Measurements from ENCODE around the gene PTPN1.

The PTPN1 gene

DNA sequence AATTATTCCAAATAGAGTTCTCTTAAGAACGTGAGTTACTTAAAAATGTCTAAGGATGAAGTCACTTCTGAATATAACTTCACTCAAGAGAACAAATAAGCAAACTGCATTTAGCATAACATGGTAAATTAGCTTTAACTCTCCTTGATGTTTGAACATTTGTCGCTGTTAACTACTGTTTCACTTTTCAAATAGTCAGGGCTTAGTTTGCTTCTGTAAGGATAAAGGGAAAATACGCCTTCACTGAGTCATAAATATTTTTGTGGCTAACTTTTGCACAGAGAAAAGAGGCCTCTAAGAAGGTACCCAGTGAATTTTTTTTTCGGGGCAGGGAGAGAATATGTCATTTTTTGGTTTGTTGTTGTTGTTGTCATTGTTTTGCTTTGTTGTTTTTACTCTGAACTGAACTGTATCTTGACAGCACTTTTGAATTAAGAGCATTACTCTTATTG is 8.1 kb downstream of the PTPN1 start:
- Histone ChIP-seq H3K4me2 (ENCODE audit: insufficient read depth, low read length, poor library complexity, severe bottlenecking) (no peak overlapping the region), H3K79me1 (ENCODE audit: low read depth, low read length) (peaks cover 3% of the 10 kb centered on the region), H3K4me3 (ENCODE audit: low read length in 2 of 2) (no peak overlapping the region), H3K23ac (ENCODE audit: low read depth, low read length, poor library complexity) (no peak overlapping the region), H3K27me3 (ENCODE audit: control insufficient read depth in 3 of 3, insufficient read depth in 3 of 3, low read depth in 1 of 3, low read length in 3 of 3) (peaks cover 0 to 2% (median 0%) of the 10 kb centered on the region in 3 experiments), H3K18ac (ENCODE audit: low read length) (no peak overlapping the region), H2AK5ac (ENCODE audit: low read depth, low read length) (no peak overlapping the region), H2BK12ac (ENCODE audit: low read length) (no peak overlapping the region), H3K9ac (ENCODE audit: low read depth, low read length, poor library complexity) (no peak overlapping the region), H2BK5ac (ENCODE audit: low read length) (no peak overlapping the region), H3K4ac (ENCODE audit: low read length) (no peak overlapping the region), H3K14ac (ENCODE audit: low read length) (no peak overlapping the region), H3K27ac (replicated peaks; ENCODE audit: low read length) (no peak overlapping the region), H2AFZ (ENCODE audit: low read length) (no peak overlapping the region), H2BK15ac (ENCODE audit: low read length) (no peak overlapping the region), H4K91ac (ENCODE audit: low read depth, low read length, poor library complexity) (no peak overlapping the region), H4K8ac (ENCODE audit: low read depth, low read length) (no peak overlapping the region), H2BK120ac (ENCODE audit: low read depth, low read length) (no peak overlapping the region), H3K36me3 (replicated peaks in 1 of 2; ENCODE audit: control insufficient read depth in 2 of 2, insufficient read depth in 2 of 2, low read length in 2 of 2) (peaks cover 2 to 7% of the 10 kb centered on the region in 2 donors), H3K9me3 (replicated peaks in 1 of 2; ENCODE audit: control insufficient read depth in 2 of 2, insufficient read depth in 1 of 2, low read depth in 1 of 2, low read length in 2 of 2) (no peaks in the 10 kb centered on the region), H3K4me1 (ENCODE audit: control insufficient read depth in 2 of 2, insufficient read depth in 1 of 2, low read depth in 1 of 2, low read length in 2 of 2) (peaks cover 5 to 10% of the 10 kb centered on the region in 2 donors)
- no peak for DNase-seq (ENCODE audit: low spot score)
- no CpG with 5 or more reads among the region's 4 CpGs for WGBS, 2 donors (ENCODE audit: extremely low coverage in 2 of 2, insufficient read length in 2 of 2, insufficient replicate concordance in 1 of 2)

GRCh38 chr20:50519036-50519762 is 9.0 kb downstream of the PTPN1 start:
- H3K36me3 ChIP-seq (replicated peaks in 1 of 2; ENCODE audit: control insufficient read depth in 2 of 2, insufficient read depth in 2 of 2, low read length in 2 of 2), result peaks cover 2 to 7% of the 10 kb centered on the region in 2 donors
- H3K4me3 ChIP-seq (ENCODE audit: low read length in 2 of 2), result no peak overlapping the region
- no peak overlapping the region for H3K23ac ChIP-seq (ENCODE audit: low read depth, low read length, poor library complexity)
- no peak overlapping the region for H2BK15ac ChIP-seq (ENCODE audit: low read length)
- H2BK12ac ChIP-seq (ENCODE audit: low read length), result no peak overlapping the region
- no peaks in the 10 kb centered on the region for H3K9me3 ChIP-seq (replicated peaks in 1 of 2; ENCODE audit: control insufficient read depth in 2 of 2, insufficient read depth in 1 of 2, low read depth in 1 of 2, low read length in 2 of 2)
- H3K9ac ChIP-seq (ENCODE audit: low read depth, low read length, poor library complexity), result no peak overlapping the region
- H3K27ac ChIP-seq (replicated peaks; ENCODE audit: low read length), result no peak overlapping the region
- no CpG with 5 or more reads among the region's 5 CpGs for WGBS, 2 donors (ENCODE audit: extremely low coverage in 2 of 2, insufficient read length in 2 of 2, insufficient replicate concordance in 1 of 2)
- H3K14ac ChIP-seq (ENCODE audit: low read length), result no peak overlapping the region
- no peak overlapping the region for H2BK120ac ChIP-seq (ENCODE audit: low read depth, low read length)
- H2BK5ac ChIP-seq (ENCODE audit: low read length), result no peak overlapping the region
- H2AFZ ChIP-seq (ENCODE audit: low read length), result no peak overlapping the region
- no peak for DNase-seq (ENCODE audit: low spot score)
- H4K8ac ChIP-seq (ENCODE audit: low read depth, low read length), result no peak overlapping the region
- peaks cover 3% of the 10 kb centered on the region for H3K79me1 ChIP-seq (ENCODE audit: low read depth, low read length)
- H3K4me1 ChIP-seq (ENCODE audit: control insufficient read depth in 2 of 2, insufficient read depth in 1 of 2, low read depth in 1 of 2, low read length in 2 of 2), result peaks cover 5 to 10% of the 10 kb centered on the region in 2 donors
- no peak overlapping the region for H3K4ac ChIP-seq (ENCODE audit: low read length)
- H4K91ac ChIP-seq (ENCODE audit: low read depth, low read length, poor library complexity), result no peak overlapping the region
- peaks cover 0 to 2% (median 0%) of the 10 kb centered on the region in 3 experiments for H3K27me3 ChIP-seq (ENCODE audit: control insufficient read depth in 3 of 3, insufficient read depth in 3 of 3, low read depth in 1 of 3, low read length in 3 of 3)
- H3K4me2 ChIP-seq (ENCODE audit: insufficient read depth, low read length, poor library complexity, severe bottlenecking), result no peak overlapping the region
- H2AK5ac ChIP-seq (ENCODE audit: low read depth, low read length), result no peak overlapping the region
- no peak overlapping the region for H3K18ac ChIP-seq (ENCODE audit: low read length)

- no peak overlapping the region for H2BK120ac ChIP-seq (ENCODE audit: low read depth, low read length)
- no peak overlapping the region for H3K27ac ChIP-seq (replicated peaks; ENCODE audit: low read length)
- no peak overlapping the region for H3K4ac ChIP-seq (ENCODE audit: low read length)
- H3K36me3 ChIP-seq (replicated peaks in 1 of 2; ENCODE audit: control insufficient read depth in 2 of 2, insufficient read depth in 2 of 2, low read length in 2 of 2), result peaks cover 2 to 7% of the 10 kb centered on the region in 2 donors
- H3K4me2 ChIP-seq (ENCODE audit: insufficient read depth, low read length, poor library complexity, severe bottlenecking), result no peak overlapping the region
- H2BK5ac ChIP-seq (ENCODE audit: low read length), result no peak overlapping the region
- H4K91ac ChIP-seq (ENCODE audit: low read depth, low read length, poor library complexity), result no peak overlapping the region
- H2AK5ac ChIP-seq (ENCODE audit: low read depth, low read length), result no peak overlapping the region
- peaks cover 0 to 2% (median 0%) of the 10 kb centered on the region in 3 experiments for H3K27me3 ChIP-seq (ENCODE audit: control insufficient read depth in 3 of 3, insufficient read depth in 3 of 3, low read depth in 1 of 3, low read length in 3 of 3)
- peaks cover 2% of the 10 kb centered on the region for H3K79me1 ChIP-seq (ENCODE audit: low read depth, low read length)
- no peak overlapping the region for H4K8ac ChIP-seq (ENCODE audit: low read depth, low read length)
- H2AFZ ChIP-seq (ENCODE audit: low read length), result no peak overlapping the region
- DNase-seq (ENCODE audit: low spot score), result no peak
- no peak overlapping the region for H3K9ac ChIP-seq (ENCODE audit: low read depth, low read length, poor library complexity)
- no peak overlapping the region for H3K18ac ChIP-seq (ENCODE audit: low read length)
- WGBS, 2 donors (ENCODE audit: extremely low coverage in 2 of 2, insufficient read length in 2 of 2, insufficient replicate concordance in 1 of 2), result no CpG with 5 or more reads among the region's 7 CpGs
- H2BK15ac ChIP-seq (ENCODE audit: low read length), result no peak overlapping the region
- H3K4me3 ChIP-seq (ENCODE audit: low read length in 2 of 2), result peak overlapping the region in 1 of 2 donors; percentile 48
- no peak overlapping the region for H3K23ac ChIP-seq (ENCODE audit: low read depth, low read length, poor library complexity)
- H3K14ac ChIP-seq (ENCODE audit: low read length), result no peak overlapping the region
- peaks cover 5 to 10% of the 10 kb centered on the region in 2 donors for H3K4me1 ChIP-seq (ENCODE audit: control insufficient read depth in 2 of 2, insufficient read depth in 1 of 2, low read depth in 1 of 2, low read length in 2 of 2)
- H2BK12ac ChIP-seq (ENCODE audit: low read length), result no peak overlapping the region
- H3K9me3 ChIP-seq (replicated peaks in 1 of 2; ENCODE audit: control insufficient read depth in 2 of 2, insufficient read depth in 1 of 2, low read depth in 1 of 2, low read length in 2 of 2), result no peaks in the 10 kb centered on the region
Observed at GRCh38 chr20:50520222-50520880, 10.2 kb downstream of the PTPN1 start.
